Esophagus muscularis mucosa (tissue), 4 donors: ENCODE data around the gene ICE1. TPM values are rescaled to one million over a fixed set of nuclear protein-coding genes. Genes with fewer than 3 reads are reported as not detected.

Experiments used
- DNase-seq: peaks from one replicate; pipeline ENCODE4 v3.0.0-alpha.2; 2017; ENCODE audit errors: extremely low spot score
- H3K27ac ChIP-seq, 4 donors: fragments of 200-600 bp; sonication (generic); replicated peaks in 1 of 4; 1 replicate in 3 of 4; 2 replicates in 1 of 4; pipeline ENCODE4 v1.5.1; 2016 to 2019; ENCODE audit warnings: mild to moderate bottlenecking in 1 of 4
- H3K27me3 ChIP-seq, 4 donors: fragments of 200-600 bp; sonication (generic); one replicate each; pipeline versions ENCODE4 v1.5.1 to v1.6.0; 2016 to 2019
- H3K36me3 ChIP-seq, 4 donors: fragments of 200-600 bp; sonication (generic); one replicate each; pipeline ENCODE4 v1.5.1; 2016 to 2019
- H3K4me1 ChIP-seq, 4 donors: fragments of 200-600 bp; sonication (generic); one replicate each; pipeline ENCODE4 v1.5.1; 2016 to 2019
- H3K4me3 ChIP-seq, 4 donors: fragments of 200-600 bp; sonication (generic); 1 replicate in 2 of 4; 2 replicates in 2 of 4; pipeline ENCODE4 v1.5.1; 2016 to 2019; ENCODE audit warnings: mild to moderate bottlenecking in 4 of 4, moderate library complexity in 1 of 4
- H3K9me3 ChIP-seq, 4 donors: fragments of 200-600 bp; sonication (generic); 1 replicate in 3 of 4; 2 replicates in 1 of 4; pipeline ENCODE4 v1.5.1; 2016 to 2019
- EP300 ChIP-seq: sonication (generic); formaldehyde crosslinking; IDR thresholded peaks from one replicate; pipeline ENCODE4 v1.6.1; 2017; ENCODE audit warnings: antibody characterized with exemption
- POLR2A ChIP-seq: fragments of 450-650 bp; IDR thresholded peaks from one replicate; pipeline ENCODE4 v1.6.1; 2017; ENCODE audit warnings: antibody characterized with exemption, moderate library complexity, mild to moderate bottlenecking, low read depth
- POLR2AphosphoS5 ChIP-seq, 2 donors: sonication (generic); formaldehyde crosslinking; IDR thresholded peaks; one replicate each; pipeline ENCODE4 v1.6.1; 2017; ENCODE audit warnings: antibody characterized with exemption in 2 of 2
- WGBS: methylation state at CpG from one replicate; pipeline ENCODE4 v1.1.5; 2018; 5-methylcytosine and 5-hydroxymethylcytosine counted together
- intact Hi-C: fragments of 100-400 bp; cut with DNase I; formaldehyde crosslinking; loops from one replicate; pipeline ENCODE4 v1.15.1; 2023
- total RNA-seq, 4 donors: library from RNA; depleted of rRNA; stranded (reverse); fragments of >200 nt; gene quantifications; one replicate each; pipeline versions ENCODE4 v1.1.0 to v1.2.1, GENCODE V29; 2016
- TF ChIP-seq, protein P1 (sequence below), 3 experiments: fragments of 200-600 bp in 2 of 3; fragments of 450-650 bp in 1 of 3; sonication (generic) in 2 of 3; IDR thresholded peaks; one replicate each; pipeline ENCODE4 v1.5.1; 2017 to 2019; ENCODE audit warnings: antibody characterized with exemption in 3 of 3, mild to moderate bottlenecking in 2 of 3, moderate library complexity in 1 of 3

Gene ICE1
- total RNA-seq, 4 donors from 2014 or later: 27.6 to 31.6 (median 30.1) TPM

DNA sequence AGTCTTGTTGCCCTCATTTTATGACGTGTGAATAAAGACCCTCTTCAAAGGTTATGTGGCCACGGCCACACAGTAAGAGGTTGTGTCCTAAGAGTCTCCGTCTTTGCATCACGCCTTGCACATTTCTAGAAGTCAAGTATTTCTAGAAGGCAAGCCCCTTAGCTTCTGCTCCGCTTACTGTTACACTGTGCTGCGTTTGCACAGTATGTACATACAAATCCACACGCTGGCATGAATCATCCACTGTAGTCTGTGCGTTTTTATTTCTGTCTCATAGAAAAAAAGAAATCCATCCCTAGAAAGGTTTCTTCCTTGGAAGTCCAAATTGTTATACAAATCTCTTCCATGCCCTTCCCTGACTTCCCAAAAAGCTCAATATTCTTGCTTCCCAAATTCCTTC is 21.4 kb upstream of the ICE1 start:
- DNase-seq: no peak
- Histone ChIP-seq H3K9me3 (peaks cover 0 to 10% (median 3%) of the 10 kb centered on the region in 4 donors), H3K36me3 (no peaks in the 10 kb centered on the region), H3K27ac (no peak overlapping the region), H3K4me1 (no peaks in the 10 kb centered on the region), H3K27me3 (no peaks in the 10 kb centered on the region), H3K4me3 (no peak overlapping the region)
- intact Hi-C loops: no loop called here
- TF ChIP-seq POLR2A: no peak
- TF ChIP-seq EP300: no peak
- TF ChIP-seq, protein P1, sequence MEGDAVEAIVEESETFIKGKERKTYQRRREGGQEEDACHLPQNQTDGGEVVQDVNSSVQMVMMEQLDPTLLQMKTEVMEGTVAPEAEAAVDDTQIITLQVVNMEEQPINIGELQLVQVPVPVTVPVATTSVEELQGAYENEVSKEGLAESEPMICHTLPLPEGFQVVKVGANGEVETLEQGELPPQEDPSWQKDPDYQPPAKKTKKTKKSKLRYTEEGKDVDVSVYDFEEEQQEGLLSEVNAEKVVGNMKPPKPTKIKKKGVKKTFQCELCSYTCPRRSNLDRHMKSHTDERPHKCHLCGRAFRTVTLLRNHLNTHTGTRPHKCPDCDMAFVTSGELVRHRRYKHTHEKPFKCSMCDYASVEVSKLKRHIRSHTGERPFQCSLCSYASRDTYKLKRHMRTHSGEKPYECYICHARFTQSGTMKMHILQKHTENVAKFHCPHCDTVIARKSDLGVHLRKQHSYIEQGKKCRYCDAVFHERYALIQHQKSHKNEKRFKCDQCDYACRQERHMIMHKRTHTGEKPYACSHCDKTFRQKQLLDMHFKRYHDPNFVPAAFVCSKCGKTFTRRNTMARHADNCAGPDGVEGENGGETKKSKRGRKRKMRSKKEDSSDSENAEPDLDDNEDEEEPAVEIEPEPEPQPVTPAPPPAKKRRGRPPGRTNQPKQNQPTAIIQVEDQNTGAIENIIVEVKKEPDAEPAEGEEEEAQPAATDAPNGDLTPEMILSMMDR (IDR thresholded peaks at IDR 0.05): no peak
- WGBS: 91% methylated on average over 8 of the region's 8 CpGs

DNA sequence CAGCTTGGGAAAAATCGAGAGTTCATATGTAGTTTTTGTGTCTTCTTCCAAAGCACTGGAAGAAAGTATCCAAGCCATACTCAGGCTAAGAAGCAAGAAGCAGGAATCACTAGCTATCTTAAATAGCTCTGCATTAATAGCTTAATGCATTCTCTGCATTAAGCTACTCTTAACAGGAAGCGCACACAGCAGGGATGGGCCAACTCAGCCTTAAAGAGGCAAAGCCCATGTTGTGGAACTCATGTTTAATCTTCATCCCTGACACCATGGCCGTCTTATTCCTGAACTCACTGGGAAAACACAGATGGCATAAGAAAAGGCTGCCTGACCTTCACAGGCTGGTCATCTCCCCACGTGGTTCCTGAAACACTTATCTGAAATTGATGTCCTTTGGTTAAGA is 18.7 kb upstream of the ICE1 start:
- Histone ChIP-seq H3K36me3 (no peaks in the 10 kb centered on the region), H3K27ac (no peak overlapping the region), H3K4me3 (no peak overlapping the region), H3K9me3 (peaks cover 0 to 10% (median 3%) of the 10 kb centered on the region in 4 donors), H3K4me1 (no peaks in the 10 kb centered on the region), H3K27me3 (no peaks in the 10 kb centered on the region)
- WGBS: 70% methylated on average over 4 of the region's 4 CpGs
- intact Hi-C loops: no loop called here
- no peak for DNase-seq
- no peak for TF ChIP-seq POLR2AphosphoS5 (IDR thresholded peaks at IDR 0.05)

DNA sequence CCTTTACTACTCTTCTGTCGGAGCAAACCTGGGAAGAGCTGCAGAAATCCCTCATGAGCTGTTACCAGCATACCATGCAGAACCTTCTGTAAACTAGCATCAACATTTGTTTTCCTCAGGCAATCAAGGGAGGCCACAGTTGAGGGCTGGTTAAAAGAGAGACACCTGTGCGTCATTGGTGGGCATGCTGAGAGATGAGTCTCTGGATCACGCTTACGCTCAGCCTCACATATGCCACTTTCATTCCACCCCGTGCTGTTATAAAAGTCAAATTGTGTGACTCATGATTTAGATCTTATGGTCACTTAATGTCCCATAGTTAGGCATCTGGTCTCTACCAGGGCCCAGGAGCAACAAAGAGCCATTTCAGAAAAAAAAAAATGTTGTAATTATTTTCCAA is 18.1 kb upstream of the ICE1 start:
- Histone ChIP-seq H3K36me3 (no peaks in the 10 kb centered on the region), H3K4me3 (no peak overlapping the region), H3K27me3 (no peaks in the 10 kb centered on the region), H3K9me3 (peaks cover 0 to 4% (median 2%) of the 10 kb centered on the region in 4 donors), H3K4me1 (no peaks in the 10 kb centered on the region), H3K27ac (no peak overlapping the region)
- 78% methylated on average over 5 of the region's 5 CpGs for WGBS
- intact Hi-C loops: no loop called here
- no peak for DNase-seq
- TF ChIP-seq POLR2A (no peak), EP300 (no peak), POLR2AphosphoS5 (IDR thresholded peaks at IDR 0.05) (no peak)
- TF ChIP-seq, protein P1 (IDR thresholded peaks at IDR 0.05): no peak

DNA sequence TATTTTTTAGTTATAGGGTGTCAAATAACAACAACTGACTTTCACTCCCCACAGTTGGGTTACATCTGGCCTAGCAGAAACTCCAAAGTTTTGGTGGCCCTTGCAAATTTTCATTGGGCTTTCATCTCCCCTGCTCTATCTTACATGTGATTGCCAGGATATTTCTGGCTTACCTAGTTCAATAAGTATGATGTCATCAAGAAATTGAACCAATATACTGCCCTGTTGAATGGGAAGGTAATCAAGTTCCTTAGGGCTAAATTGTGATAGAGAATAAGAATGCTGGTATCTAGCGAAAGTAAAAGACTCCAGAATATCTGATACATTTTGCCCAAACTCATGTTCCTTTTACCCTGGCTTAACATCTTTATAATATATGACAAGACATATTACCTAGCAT is 17.0 kb upstream of the ICE1 start:
- 97% methylated on average over 1 of the region's 1 CpG for WGBS
- H3K27me3 ChIP-seq: no peaks in the 10 kb centered on the region
- no peak for DNase-seq
- no peak overlapping the region for H3K27ac ChIP-seq
- no peaks in the 10 kb centered on the region for H3K4me1 ChIP-seq
- intact Hi-C loops: no loop called here
- H3K9me3 ChIP-seq: no peaks in the 10 kb centered on the region
- H3K4me3 ChIP-seq: no peak overlapping the region
- TF ChIP-seq, protein P1 (IDR thresholded peaks at IDR 0.05): no peak
- TF ChIP-seq EP300: no peak
- TF ChIP-seq POLR2AphosphoS5 (IDR thresholded peaks at IDR 0.05): no peak
- no peak for TF ChIP-seq POLR2A
- no peaks in the 10 kb centered on the region for H3K36me3 ChIP-seq

DNA sequence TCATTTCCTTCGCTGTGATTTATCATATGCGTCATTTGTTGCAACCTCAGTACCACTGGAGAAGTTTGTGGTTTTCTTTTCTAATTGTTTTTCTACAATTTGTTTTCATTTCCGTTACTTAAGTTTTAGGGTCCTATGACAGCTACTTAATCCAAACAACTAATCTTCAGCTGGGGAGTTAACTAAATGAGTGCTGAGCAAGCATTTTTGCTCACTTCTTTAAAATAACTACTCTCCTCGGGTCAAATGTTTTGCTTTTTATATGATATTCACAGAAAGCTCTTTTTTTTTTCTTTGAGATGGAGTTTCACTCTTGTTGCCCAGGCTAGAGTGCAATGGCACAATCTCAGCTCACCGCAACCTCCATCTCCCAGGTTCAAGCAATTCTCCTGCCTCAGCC is 14.6 kb upstream of the ICE1 start:
- Histone ChIP-seq H3K36me3 (no peaks in the 10 kb centered on the region), H3K4me1 (no peaks in the 10 kb centered on the region), H3K27me3 (no peaks in the 10 kb centered on the region), H3K27ac (no peak overlapping the region), H3K9me3 (no peaks in the 10 kb centered on the region), H3K4me3 (no peak overlapping the region)
- intact Hi-C loops: no loop called here
- WGBS: 89% methylated on average over 5 of the region's 5 CpGs
- DNase-seq: no peak
- no peak for TF ChIP-seq POLR2A
- no peak for TF ChIP-seq EP300
- TF ChIP-seq, protein P1 (IDR thresholded peaks at IDR 0.05): no peak
- no peak for TF ChIP-seq POLR2AphosphoS5 (IDR thresholded peaks at IDR 0.05)
